Stimulated activated CD4-positive, alpha-beta T cell treated with anti-CD3 and anti-CD28 coated beads, TNF-alpha, amount 100 ng/mL, for 4 hours (primary cell): ENCODE measurements around the gene GPR135.

Experiments used
- DNase-seq, 3 experiments: peaks; one replicate each; pipeline ENCODE4 v3.0.0-alpha.2; 2020; ENCODE audit warnings: low read depth in 3 of 3

The GPR135 gene

DNA sequence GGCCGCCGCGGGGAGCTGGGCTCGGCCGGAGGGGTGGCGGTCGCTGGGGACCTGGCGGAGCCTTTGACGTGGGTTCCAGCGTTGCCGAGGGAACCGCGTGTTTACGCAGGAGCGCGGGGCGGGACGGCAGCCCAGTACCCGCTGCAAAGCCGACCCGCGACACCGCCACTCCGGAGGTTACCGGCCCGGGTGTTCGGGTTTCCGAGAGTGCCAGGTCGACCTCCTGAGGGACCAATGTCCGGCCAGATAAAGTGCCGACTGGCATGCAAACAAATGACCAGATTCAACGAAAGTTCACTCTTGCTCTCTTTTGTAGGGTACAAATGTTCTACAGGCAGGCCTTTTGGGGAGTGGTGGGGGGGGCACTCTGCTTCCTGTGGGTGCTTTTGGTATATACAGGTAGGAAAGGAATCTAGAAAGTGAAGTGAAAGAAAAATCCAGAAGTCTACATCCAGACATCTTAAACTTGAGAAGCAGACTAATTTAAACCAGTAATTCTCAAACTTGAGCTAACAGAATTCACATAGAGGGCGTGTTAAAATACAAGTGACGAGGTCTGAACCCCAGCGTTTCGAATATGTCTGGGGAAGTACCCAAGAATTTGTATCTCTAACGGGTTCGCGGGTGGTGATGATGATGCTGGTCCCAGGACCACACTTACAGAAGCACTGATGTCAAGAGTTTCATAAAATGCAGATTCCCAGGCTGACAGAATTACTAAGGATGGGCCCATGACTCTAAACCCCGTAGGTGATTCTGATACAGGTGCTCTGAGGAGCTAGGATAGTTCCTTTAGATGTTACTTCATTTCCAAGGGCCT is at the start of gene GPR135:
Gene GPR135 (minus strand): TSS at position 65 of the 820 bp plus-strand sequence. CDS start 154 bp downstream, outside the sequence.
- DNase-seq, result peak in 2 of 3 experiments; percentile 15 to 29

DNA sequence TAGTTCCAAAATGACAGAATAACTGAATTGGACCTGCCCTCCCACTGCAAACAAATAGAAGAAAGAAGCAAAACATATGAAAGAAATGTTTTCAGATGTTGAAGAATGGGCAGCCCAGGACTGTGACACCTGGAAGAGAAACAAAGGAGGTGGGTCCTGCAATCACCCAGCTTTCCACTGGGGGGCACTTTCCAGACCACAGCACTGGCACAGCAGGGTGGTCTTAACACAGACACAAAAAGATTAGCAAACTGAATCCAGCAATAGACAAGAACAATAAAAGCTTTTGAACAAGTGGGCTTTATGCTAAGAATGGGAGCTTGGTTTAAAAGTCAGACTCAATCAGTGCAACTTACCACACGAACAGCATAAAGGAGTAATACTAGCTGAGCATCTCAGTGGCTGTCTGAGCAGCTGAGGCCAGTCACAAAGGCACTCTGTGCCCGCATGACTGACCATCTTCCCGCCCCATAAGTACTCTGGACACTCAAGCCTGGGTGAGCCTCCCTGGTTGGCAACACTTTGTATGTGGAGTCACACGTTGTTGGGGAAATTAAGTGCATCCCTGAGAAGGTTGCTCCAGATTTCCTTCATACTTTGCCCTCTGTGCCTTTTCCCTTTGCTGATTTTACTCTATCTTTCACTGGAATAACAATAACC is 46.9 kb upstream of the GPR135 start:
- DNase-seq, result no peak

DNA sequence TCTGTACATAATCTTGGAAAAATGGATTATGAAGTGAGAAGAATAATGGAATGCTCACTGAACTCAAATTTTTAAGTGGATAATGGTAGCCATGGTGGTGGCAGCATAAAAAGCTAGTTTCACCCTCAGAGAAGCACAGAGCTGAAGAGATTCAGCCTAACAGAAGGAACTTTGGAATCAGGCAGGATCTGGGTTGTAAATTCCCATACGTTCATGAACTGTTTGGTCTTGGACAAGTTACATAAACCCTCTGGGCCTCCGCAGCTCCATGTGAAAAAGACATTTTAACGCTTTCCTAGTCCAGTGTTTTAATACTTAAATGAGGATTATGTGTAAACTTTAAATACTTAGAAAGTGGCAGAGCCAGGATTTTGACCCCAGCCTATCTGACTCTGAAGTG is 45.8 kb upstream of the GPR135 start:
- no peak for DNase-seq

GRCh38 chr14:59510001-59510400 is 44.8 kb upstream of the GPR135 start:
- no peak for DNase-seq

GRCh38 chr14:59509101-59509500 is 43.9 kb upstream of the GPR135 start:
- DNase-seq, result no peak

- no peak for DNase-seq
These were observed 42.5 kb upstream of the GPR135 start for GRCh38 chr14:59507752-59508103.

- DNase-seq, result no peak
These were observed 42.0 kb upstream of the GPR135 start for GRCh38 chr14:59507063-59507751.

- no peak for DNase-seq
These were observed 38.1 kb upstream of the GPR135 start for GRCh38 chr14:59503256-59503655.

DNA sequence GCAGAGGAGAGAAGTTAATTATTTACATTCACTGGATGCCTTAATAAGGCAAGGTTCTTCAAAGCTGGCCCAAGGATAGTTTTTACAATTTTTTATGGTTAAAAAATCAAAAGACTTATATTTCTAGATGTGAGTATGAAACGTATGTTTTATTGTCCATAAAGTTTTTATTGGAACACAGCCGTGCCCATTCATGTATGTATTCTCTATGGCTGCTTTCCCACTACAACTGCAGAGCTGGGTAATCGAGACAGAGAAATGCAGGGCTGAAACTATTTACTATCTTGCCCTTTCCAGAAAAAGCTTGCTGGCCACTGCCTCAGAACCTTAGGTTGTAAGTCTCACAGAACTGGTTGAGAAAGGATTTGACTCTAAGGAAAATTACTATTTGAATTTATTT is 35.6 kb upstream of the GPR135 start:
- no peak for DNase-seq

- DNase-seq, result no peak
These were observed 27.2 kb upstream of the GPR135 start for GRCh38 chr14:59492384-59492783.

GRCh38 chr14:59490756-59491155 is 25.6 kb upstream of the GPR135 start:
- no peak for DNase-seq

DNA sequence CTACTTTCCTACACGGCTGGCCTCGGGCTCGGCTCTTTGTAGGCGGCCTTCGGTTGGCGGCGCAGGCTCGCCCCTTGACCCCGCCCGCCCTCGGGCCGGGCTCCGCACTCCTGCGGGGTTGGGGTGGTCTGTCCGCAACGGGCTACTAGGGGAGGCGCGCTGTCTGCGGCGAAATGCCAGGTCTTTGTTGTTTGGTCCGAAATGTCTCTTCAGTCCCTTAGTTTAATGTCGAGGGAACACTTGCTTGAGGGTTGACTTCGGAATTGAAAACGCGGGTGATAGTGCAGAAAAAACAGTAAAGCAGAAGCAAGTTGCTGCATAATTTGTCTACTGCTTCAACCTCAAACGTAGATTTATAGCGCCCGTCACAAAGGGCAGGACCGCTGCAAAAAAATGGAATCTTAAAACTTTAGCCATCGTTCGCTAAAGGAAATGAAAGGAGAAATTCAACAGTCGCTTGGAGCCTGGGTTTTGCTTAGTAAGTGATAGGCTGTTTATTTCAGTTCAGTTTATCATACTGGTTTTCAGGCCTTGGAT is 19.5 kb upstream of the GPR135 start:
- no peak for DNase-seq

GRCh38 chr14:59483819-59484638 is 18.8 kb upstream of the GPR135 start, which contains the start of the genes JKAMP and L3HYPDH:
TSS of gene JKAMP (plus strand) at chr14:59484517. CDS start at chr14:59484590, 73 bp downstream.
TSS of gene L3HYPDH (minus strand) at chr14:59484408. CDS start at chr14:59484316, 92 bp downstream.
- DNase-seq, result peak; percentile 97

GRCh38 chr14:59483363-59483762 is 18.2 kb upstream of the GPR135 start:
- DNase-seq, result no peak

DNA sequence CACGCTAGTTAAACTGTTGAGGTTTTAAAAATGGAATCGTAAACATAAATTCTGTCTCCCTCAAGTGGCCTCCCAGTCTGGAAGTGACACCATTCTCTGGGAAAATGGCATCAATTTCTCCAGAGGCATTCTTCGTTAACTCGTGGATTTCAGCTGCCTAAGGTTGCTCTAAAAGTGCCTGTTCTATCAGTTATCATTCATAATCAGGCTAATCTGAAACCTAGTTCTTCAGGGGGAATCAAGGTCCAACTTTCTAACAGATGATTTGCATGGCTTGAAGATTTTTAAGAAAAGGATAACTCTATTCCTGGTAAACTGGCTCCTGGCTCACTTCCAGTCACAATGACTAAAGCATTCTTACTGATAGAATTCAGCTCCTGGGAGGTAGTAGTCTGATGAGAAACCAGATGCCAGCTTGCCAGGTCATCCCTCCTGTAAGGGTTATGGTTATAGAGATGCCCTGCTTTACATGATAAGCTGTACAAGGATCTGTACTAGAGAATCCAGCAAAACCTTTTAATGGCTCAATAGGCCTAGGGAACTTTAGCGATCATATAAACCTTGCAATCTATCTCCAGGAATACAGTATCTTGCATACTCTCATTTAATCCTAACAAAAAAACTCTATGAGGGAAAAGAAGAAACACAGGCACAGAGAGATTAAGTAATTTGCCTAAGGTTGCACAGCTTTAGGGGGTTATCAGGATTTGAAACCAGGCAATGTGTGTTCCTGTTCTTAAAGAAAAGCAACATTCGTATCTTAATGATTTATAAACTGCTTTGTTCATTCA is 17.6 kb upstream of the GPR135 start:
- DNase-seq, result no peak

- DNase-seq, result no peak
These were observed 16.8 kb upstream of the GPR135 start for GRCh38 chr14:59481871-59482540.

DNA sequence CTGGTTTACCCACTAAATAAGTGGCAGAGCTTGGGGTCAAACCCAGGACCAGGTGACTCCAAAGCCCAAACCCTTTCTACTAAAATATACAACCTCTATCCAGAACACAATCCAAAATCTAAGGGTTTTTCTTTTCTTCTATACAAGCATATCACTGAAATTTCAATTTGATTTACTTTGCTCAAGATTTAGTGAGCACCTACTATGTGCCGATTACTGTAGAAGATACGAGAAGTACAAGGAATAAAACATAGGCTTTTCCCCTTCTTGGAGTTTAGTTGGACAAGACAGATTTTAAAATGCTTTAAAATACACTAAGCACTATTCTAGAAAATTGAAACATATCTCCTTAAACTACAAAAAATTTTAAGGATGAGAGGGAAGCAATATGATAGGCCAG is 16.2 kb upstream of the GPR135 start:
- no peak for DNase-seq

GRCh38 chr14:59480166-59480565 is 15.0 kb upstream of the GPR135 start:
- no peak for DNase-seq

- DNase-seq, result no peak
These were observed 13.4 kb upstream of the GPR135 start for GRCh38 chr14:59478540-59478939.

DNA sequence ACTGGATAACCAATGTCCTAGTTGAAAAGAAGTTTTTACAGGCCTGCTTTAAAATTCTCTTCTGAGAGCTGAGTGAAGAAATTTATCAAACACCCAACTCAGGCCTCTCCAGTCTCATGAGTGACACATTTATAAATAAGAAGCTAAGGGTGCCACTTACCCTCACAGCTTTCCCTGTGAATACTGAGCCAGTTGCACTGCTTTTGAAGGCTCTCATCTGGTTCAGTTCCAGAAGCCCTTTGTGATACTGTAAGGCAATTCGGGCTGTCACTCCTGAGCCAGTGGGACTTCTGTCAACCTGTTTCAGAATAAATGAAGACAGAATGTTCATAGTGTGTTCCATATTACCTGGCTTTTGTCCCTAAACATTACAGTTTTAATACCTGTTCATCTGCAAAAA is 10.5 kb upstream of the GPR135 start:
- DNase-seq, result no peak
